IMR-90 (cell line): ENCODE data around the gene PLEKHG5. TPM values are rescaled to one million over a fixed set of nuclear protein-coding genes. Genes with fewer than 3 reads are reported as not detected.

Experiments
- ATAC-seq: fragments of 200-7000 bp; cut with Tn5 transposase; 2 replicates; pipeline ENCODE4 v1.9.1; 2020; ENCODE audit warnings: low read depth, mild to moderate bottlenecking, moderate library complexity
- BruUV-seq: library from RNA; stranded (reverse); fragments of 400-500 nt; replicated peaks from 2 replicates; lab custom pipeline; 2021; lab: Mats Ljungman, UMichigan
- CTCF ChIA-PET: fragments of 300-600 bp; formaldehyde crosslinking; extraction: SDS; loops from one replicate; lab custom pipeline; 2021; ENCODE audit warnings: antibody characterized with exemption; lab: Yijun Ruan, JAX
- POLR2A ChIA-PET: fragments of 300-600 bp; sonication (Branson Sonifier 250); formaldehyde crosslinking; loops from one replicate; lab custom pipeline; 2022; ENCODE audit warnings: antibody characterized with exemption; ENCODE audit not compliant: unreplicated experiment; lab: Charles Lee
- DNase-seq: peaks from one replicate; pipeline ENCODE4 v3.0.0; 2013
- H2AFZ ChIP-seq: replicated peaks from 2 replicates; pipeline ENCODE3; 2013; ENCODE audit warnings: low read length, mild to moderate bottlenecking; ENCODE audit not compliant: poor library complexity
- H2AK5ac ChIP-seq: 2 replicates; pipeline ENCODE4 v1.6.1; 2013; ENCODE audit warnings: low read depth, low read length, inconsistent platforms
- H2AK9ac ChIP-seq: replicated peaks from 2 replicates; pipeline ENCODE3; 2013; ENCODE audit warnings: mild to moderate bottlenecking, low read depth, low read length, moderate library complexity; ENCODE audit not compliant: poor library complexity
- H2BK120ac ChIP-seq: 2 replicates; pipeline ENCODE4 v1.6.1; 2013; ENCODE audit warnings: low read depth, low read length, inconsistent platforms
- H2BK15ac ChIP-seq: 3 replicates; pipeline ENCODE4 v1.6.1; 2013; ENCODE audit warnings: low read depth, low read length, inconsistent platforms
- H2BK20ac ChIP-seq: 2 replicates; pipeline ENCODE4 v1.6.1; 2013; ENCODE audit warnings: low read depth, mild to moderate bottlenecking, inconsistent platforms, low read length, moderate library complexity
- H2BK5ac ChIP-seq: 2 replicates; pipeline ENCODE4 v1.6.1; 2013; ENCODE audit warnings: mild to moderate bottlenecking, low read depth, low read length, inconsistent platforms; ENCODE audit not compliant: poor library complexity, severe bottlenecking
- H3K14ac ChIP-seq: replicated peaks from 2 replicates; pipeline ENCODE4 v1.6.1; 2013; ENCODE audit warnings: low read depth, low read length, inconsistent platforms
- H3K18ac ChIP-seq: 2 replicates; pipeline ENCODE4 v1.6.1; 2013; ENCODE audit warnings: low read depth, low read length, control low read depth
- H3K23ac ChIP-seq: 2 replicates; pipeline ENCODE4 v1.6.1; 2013; ENCODE audit warnings: low read depth, low read length, inconsistent platforms
- H3K27ac ChIP-seq: 2 replicates; pipeline ENCODE4 v1.5.1; 2013; ENCODE audit warnings: mild to moderate bottlenecking, control low read depth, low read length; ENCODE audit not compliant: insufficient read depth
- H3K27me3 ChIP-seq: 2 replicates; pipeline ENCODE4 v1.6.1; 2013; ENCODE audit warnings: low read length; ENCODE audit not compliant: control insufficient read depth, insufficient read depth
- H3K36me3 ChIP-seq: 2 replicates; pipeline ENCODE4 v1.6.1; 2013; ENCODE audit warnings: low read length, mixed read lengths; ENCODE audit not compliant: control insufficient read depth, insufficient read depth
- H3K4ac ChIP-seq: 2 replicates; pipeline ENCODE4 v1.6.1; 2013; ENCODE audit warnings: low read depth, low read length, inconsistent platforms
- H3K4me1 ChIP-seq: 2 replicates; pipeline ENCODE4 v1.6.1; 2013; ENCODE audit warnings: low read length, mixed read lengths; ENCODE audit not compliant: control insufficient read depth, insufficient read depth
- H3K4me2 ChIP-seq: 2 replicates; pipeline ENCODE4 v1.6.1; 2013; ENCODE audit warnings: low read depth, mild to moderate bottlenecking, control low read depth, low read length, moderate library complexity
- H3K4me3 ChIP-seq: 2 replicates; pipeline ENCODE4 v1.5.1; 2013; ENCODE audit warnings: low read depth, mild to moderate bottlenecking, control low read depth, low read length, moderate library complexity; ENCODE audit not compliant: insufficient read depth
- H3K56ac ChIP-seq: 2 replicates; pipeline ENCODE4 v1.6.1; 2013; ENCODE audit warnings: low read length, inconsistent platforms; ENCODE audit not compliant: insufficient read depth; ENCODE audit errors: extremely low read depth
- H3K79me1 ChIP-seq, 2 experiments: 2 replicates each; pipeline ENCODE4 v1.6.1; 2013; ENCODE audit warnings: low read length in 2 of 2, inconsistent platforms in 1 of 2, low read depth in 1 of 2
- H3K9ac ChIP-seq: 2 replicates; pipeline ENCODE4 v1.6.1; 2013; ENCODE audit warnings: low read depth, low read length, control low read depth
- H3K9me1 ChIP-seq: 2 replicates; pipeline ENCODE4 v1.6.1; 2013; ENCODE audit warnings: low read length, inconsistent platforms; ENCODE audit not compliant: insufficient read depth
- H3K9me3 ChIP-seq: 2 replicates; pipeline ENCODE4 v1.6.1; 2013; ENCODE audit warnings: low read length; ENCODE audit not compliant: control insufficient read depth, insufficient read depth
- H4K20me1 ChIP-seq: 2 replicates; pipeline ENCODE4 v1.6.1; 2013; ENCODE audit warnings: low read length, inconsistent platforms; ENCODE audit not compliant: insufficient read depth
- H4K5ac ChIP-seq: 2 replicates; pipeline ENCODE4 v1.6.1; 2013; ENCODE audit warnings: mild to moderate bottlenecking, low read depth, low read length, control low read depth
- H4K8ac ChIP-seq, 2 experiments: 2 replicates each; pipeline ENCODE4 v1.6.1; 2013; ENCODE audit warnings: low read depth in 2 of 2, low read length in 2 of 2, control low read depth in 1 of 2, inconsistent platforms in 1 of 2
- H4K91ac ChIP-seq: 2 replicates; pipeline ENCODE4 v1.6.1; 2013; ENCODE audit warnings: low read depth, low read length, inconsistent platforms; ENCODE audit not compliant: insufficient read depth
- BHLHE40 ChIP-seq: fragments of 150-350 bp; IDR thresholded peaks from 2 replicates; pipeline ENCODE4 v1.6.1; 2016; ENCODE audit warnings: mild to moderate bottlenecking, low read depth, low read length
- CEBPB ChIP-seq: IDR thresholded peaks from 2 replicates; pipeline ENCODE4 v1.6.1; 2012; ENCODE audit warnings: low read depth, low read length, improper control_type of control experiment
- CHD1 ChIP-seq: IDR thresholded peaks from 2 replicates; pipeline ENCODE4 v1.6.1; 2012; ENCODE audit warnings: low read depth, low read length, improper control_type of control experiment
- FOS ChIP-seq: fragments of 150-350 bp; IDR thresholded peaks from 2 replicates; pipeline ENCODE4 v1.6.1; 2016; ENCODE audit warnings: low read depth, low read length
- MAFK ChIP-seq: IDR thresholded peaks from 2 replicates; pipeline ENCODE4 v1.6.1; 2012; ENCODE audit warnings: low read depth, low read length, improper control_type of control experiment
- MAZ ChIP-seq: IDR thresholded peaks from 2 replicates; pipeline ENCODE4 v1.6.1; 2012; ENCODE audit warnings: low read depth, mild to moderate bottlenecking, low read length, improper control_type of control experiment, moderate library complexity, borderline replicate concordance
- MXI1 ChIP-seq: IDR thresholded peaks from 2 replicates; pipeline ENCODE4 v1.6.1; 2012; ENCODE audit warnings: low read depth, mild to moderate bottlenecking, low read length, moderate library complexity, borderline replicate concordance
- NFE2L2 ChIP-seq: fragments of 150-350 bp; IDR thresholded peaks from 2 replicates; pipeline ENCODE4 v1.6.1; 2016; ENCODE audit warnings: low read depth, mild to moderate bottlenecking, low read length
- POLR2A ChIP-seq: IDR thresholded peaks from 2 replicates; pipeline ENCODE4 v1.6.1; 2012; ENCODE audit warnings: mild to moderate bottlenecking, low read depth, low read length
- RAD21 ChIP-seq: IDR thresholded peaks from 2 replicates; pipeline ENCODE4 v1.6.1; 2012; ENCODE audit warnings: low read length, improper control_type of control experiment
- RCOR1 ChIP-seq: IDR thresholded peaks from 2 replicates; pipeline ENCODE4 v1.6.1; 2012; ENCODE audit warnings: mild to moderate bottlenecking, low read length, improper control_type of control experiment; ENCODE audit not compliant: insufficient replicate concordance
- RFX5 ChIP-seq: IDR thresholded peaks from 2 replicates; pipeline ENCODE4 v1.8.0; 2012; ENCODE audit warnings: low read depth, mild to moderate bottlenecking, low read length, moderate library complexity
- SMC3 ChIP-seq: fragments of 150-350 bp; IDR thresholded peaks from 2 replicates; pipeline ENCODE4 v1.6.1; 2016; ENCODE audit warnings: low read depth, mild to moderate bottlenecking, antibody characterized with exemption, low read length, moderate library complexity
- WGBS, 2 experiments: methylation state at CpG; one replicate each; pipeline versions ENCODE4 v1.1.5 to v1.1.7; 2013; ENCODE audit warnings: missing lambda C conversion rate in 2 of 2; ENCODE audit not compliant: insufficient read length in 1 of 2; ENCODE audit errors: extremely low coverage in 2 of 2; 5-methylcytosine and 5-hydroxymethylcytosine counted together
- dilution Hi-C: fragments of 300-500 bp; cut with HindIII; formaldehyde crosslinking; loops from one replicate; pipeline ENCODE4 v1.14.3; 2018; ENCODE audit warnings: low sequenced_read_pairs; ENCODE audit not compliant: unreplicated experiment
- in situ Hi-C: fragments of 300-500 bp; cut with MboI; formaldehyde crosslinking; loops from 3 replicates; pipeline ENCODE4 v1.14.3; 2019; ENCODE audit warnings: low sequenced_read_pairs, inconsistent platforms, mixed read lengths
- intact Hi-C: fragments of 100-400 bp; cut with micrococcal nuclease; formaldehyde crosslinking; loops from 2 replicates; pipeline ENCODE4 v1.10.0; 2022
- polyA plus RNA-seq, 3 experiments: library from polyadenylated mRNA; depleted of rRNA; stranded (reverse); fragments of >200 nt; gene quantifications; 2 replicates each; pipeline ENCODE4 v1.2.3, GENCODE V29; 2012; ENCODE audit warnings: low replicate concordance in 1 of 3
- total RNA-seq: library from RNA; depleted of rRNA; stranded (reverse); fragments of >200 nt; gene quantifications from 2 replicates; pipeline ENCODE4 v1.2.3, GENCODE V29; 2012
- TF ChIP-seq, protein P1 (sequence below): fragments of 150-350 bp; IDR thresholded peaks from 2 replicates; pipeline ENCODE4 v1.6.1; 2017; ENCODE audit warnings: mild to moderate bottlenecking, antibody characterized with exemption, low read length, low read depth
- TF ChIP-seq, protein P2 (sequence below): fragments of 150-350 bp; IDR thresholded peaks from 2 replicates; pipeline ENCODE4 v1.6.1; 2016; ENCODE audit warnings: low read depth, mild to moderate bottlenecking, low read length, moderate library complexity, borderline replicate concordance
- TF ChIP-seq, protein P3 (sequence below): conservative IDR thresholded peaks from 2 replicates; pipeline ENCODE4 v1.5.1; 2012; ENCODE audit warnings: mild to moderate bottlenecking, low read depth, low read length, improper control_type of control experiment

The PLEKHG5 gene
- total and polyA plus RNA-seq, 2 of the 4 experiments (the other 2 are of a cell fraction), result 4.8 to 11.6 TPM

DNA sequence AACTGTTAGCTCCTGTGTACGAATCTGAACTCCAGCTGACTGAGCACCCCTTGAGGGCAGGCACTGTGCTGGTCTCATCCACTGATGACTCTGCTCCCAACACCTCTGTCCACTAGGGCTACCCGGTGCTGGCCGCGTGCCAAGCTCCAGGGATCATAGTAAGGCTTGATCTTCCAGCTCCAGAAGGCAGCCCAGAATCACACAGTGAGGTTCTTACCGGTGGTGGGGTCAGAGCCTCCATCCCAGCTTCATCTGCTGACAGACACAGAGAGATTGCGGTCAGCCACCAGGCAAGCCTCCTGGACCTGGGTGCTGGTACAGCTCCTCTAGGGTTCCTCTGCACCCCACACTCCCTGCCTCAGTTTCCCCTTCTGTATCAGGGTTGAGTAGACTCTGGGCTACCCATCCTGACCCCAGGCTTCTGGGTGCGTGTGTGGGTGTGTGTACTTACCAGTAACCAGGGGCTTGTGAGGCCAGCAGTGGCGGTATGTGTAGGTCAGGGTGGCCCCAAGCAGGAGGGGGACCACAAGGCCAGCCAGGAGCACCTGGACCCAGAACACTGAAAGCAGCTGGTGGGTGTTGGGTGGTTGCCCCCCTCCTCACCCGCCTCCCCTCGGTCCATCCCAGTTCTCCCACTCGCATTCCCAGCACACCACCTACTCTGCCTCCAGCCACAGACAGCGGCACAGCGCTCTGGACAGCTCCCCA, 28.9 kb downstream of the PLEKHG5 start:
- Histone ChIP-seq H3K4me3 (no peak overlapping the region), H4K91ac (no peak overlapping the region), H3K9me3 (no peaks in the 10 kb centered on the region), H2BK120ac (no peak overlapping the region), H2AK5ac (no peak overlapping the region), H3K4ac (no peak overlapping the region), H3K4me1 (no peaks in the 10 kb centered on the region), H3K27me3 (peaks cover 16% of the 10 kb centered on the region), H2AFZ (peak overlapping the region; percentile 32), H3K18ac (no peak overlapping the region), H3K9me1 (no peaks in the 10 kb centered on the region), H2BK15ac (no peak overlapping the region), H3K79me1 (no peaks in the 10 kb centered on the region), H4K5ac (no peak overlapping the region), H2BK5ac (no peak overlapping the region), H4K20me1 (no peaks in the 10 kb centered on the region), H2AK9ac (no peak overlapping the region), H3K56ac (no peak overlapping the region), H3K9ac (no peak overlapping the region), H2BK20ac (no peak overlapping the region), H3K23ac (no peak overlapping the region), H3K36me3 (peaks cover 20% of the 10 kb centered on the region), H3K4me2 (no peak overlapping the region), H3K14ac (no peak overlapping the region), H4K8ac (no peak overlapping the region), H3K27ac (no peak overlapping the region)
- ChIA-PET POLR2A (no interaction called here), CTCF (interaction anchor here (0.7 kb wide), 1 partner anchor 24 kb away, joined by 3 read pairs; no protein-coding TSS in a partner anchor)
- TF ChIP-seq NFE2L2 (no peak), SMC3 (no peak), MAFK (no peak), MXI1 (no peak), CHD1 (no peak), POLR2A (no peak), RFX5 (no peak), CEBPB (no peak), MAZ (no peak), BHLHE40 (no peak), FOS (no peak), RCOR1 (no peak), RAD21 (no peak)
- TF ChIP-seq, protein P1, sequence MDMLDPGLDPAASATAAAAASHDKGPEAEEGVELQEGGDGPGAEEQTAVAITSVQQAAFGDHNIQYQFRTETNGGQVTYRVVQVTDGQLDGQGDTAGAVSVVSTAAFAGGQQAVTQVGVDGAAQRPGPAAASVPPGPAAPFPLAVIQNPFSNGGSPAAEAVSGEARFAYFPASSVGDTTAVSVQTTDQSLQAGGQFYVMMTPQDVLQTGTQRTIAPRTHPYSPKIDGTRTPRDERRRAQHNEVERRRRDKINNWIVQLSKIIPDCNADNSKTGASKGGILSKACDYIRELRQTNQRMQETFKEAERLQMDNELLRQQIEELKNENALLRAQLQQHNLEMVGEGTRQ, result no peak
- TF ChIP-seq, protein P2, sequence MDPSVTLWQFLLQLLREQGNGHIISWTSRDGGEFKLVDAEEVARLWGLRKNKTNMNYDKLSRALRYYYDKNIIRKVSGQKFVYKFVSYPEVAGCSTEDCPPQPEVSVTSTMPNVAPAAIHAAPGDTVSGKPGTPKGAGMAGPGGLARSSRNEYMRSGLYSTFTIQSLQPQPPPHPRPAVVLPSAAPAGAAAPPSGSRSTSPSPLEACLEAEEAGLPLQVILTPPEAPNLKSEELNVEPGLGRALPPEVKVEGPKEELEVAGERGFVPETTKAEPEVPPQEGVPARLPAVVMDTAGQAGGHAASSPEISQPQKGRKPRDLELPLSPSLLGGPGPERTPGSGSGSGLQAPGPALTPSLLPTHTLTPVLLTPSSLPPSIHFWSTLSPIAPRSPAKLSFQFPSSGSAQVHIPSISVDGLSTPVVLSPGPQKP, result no peak
- TF ChIP-seq, protein P3, sequence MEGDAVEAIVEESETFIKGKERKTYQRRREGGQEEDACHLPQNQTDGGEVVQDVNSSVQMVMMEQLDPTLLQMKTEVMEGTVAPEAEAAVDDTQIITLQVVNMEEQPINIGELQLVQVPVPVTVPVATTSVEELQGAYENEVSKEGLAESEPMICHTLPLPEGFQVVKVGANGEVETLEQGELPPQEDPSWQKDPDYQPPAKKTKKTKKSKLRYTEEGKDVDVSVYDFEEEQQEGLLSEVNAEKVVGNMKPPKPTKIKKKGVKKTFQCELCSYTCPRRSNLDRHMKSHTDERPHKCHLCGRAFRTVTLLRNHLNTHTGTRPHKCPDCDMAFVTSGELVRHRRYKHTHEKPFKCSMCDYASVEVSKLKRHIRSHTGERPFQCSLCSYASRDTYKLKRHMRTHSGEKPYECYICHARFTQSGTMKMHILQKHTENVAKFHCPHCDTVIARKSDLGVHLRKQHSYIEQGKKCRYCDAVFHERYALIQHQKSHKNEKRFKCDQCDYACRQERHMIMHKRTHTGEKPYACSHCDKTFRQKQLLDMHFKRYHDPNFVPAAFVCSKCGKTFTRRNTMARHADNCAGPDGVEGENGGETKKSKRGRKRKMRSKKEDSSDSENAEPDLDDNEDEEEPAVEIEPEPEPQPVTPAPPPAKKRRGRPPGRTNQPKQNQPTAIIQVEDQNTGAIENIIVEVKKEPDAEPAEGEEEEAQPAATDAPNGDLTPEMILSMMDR, result no peak
- no peak for ATAC-seq
- intact Hi-C loops (no loop called here), in situ Hi-C loops (no loop called here), dilution Hi-C loops (no loop called here)
- 81% methylated on average over 3 of the region's 13 CpGs; no CpG with 5 or more reads in 1 of the 2 experiments for WGBS, 2 experiments
- no TSS peak for BruUV-seq
- no peak for DNase-seq
